ENCODE results near the gene DOCK4.
A peak's percentile ranks its signal among the peaks of the same experiment; 100 is the strongest.

Gene DOCK4

DNA sequence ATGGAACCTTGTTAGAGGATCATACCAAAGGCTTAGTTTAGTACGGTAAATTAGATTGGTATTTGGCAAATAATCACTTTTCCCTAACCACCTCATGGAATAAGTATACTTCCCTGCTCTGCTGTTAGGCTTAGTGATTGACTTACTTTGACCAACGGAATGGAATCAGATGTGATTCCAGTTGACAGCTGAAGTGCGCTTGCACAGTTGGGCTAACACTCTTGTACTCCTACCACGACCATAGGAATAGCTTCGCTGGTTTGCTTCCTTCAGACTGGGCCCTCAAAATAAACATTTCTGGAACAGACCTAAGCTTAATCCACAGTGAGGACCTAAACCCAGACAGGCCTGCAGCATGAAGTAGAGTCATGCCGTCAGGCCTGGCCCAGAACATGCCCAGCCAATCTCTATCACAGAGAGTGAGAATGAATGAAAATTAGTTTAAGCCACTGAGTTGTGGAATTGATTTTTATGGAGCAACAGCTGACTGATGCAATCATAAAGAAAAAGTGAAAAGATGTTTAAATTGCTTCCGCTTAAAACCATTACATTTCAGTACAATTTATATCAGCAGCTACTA lies 122.3 kb downstream of the DOCK4 start:
- no peak overlapping the region for H3K4me3 ChIP-seq (replicated peaks; ENCODE audit: insufficient read depth, low read length)
- H3K27me3 ChIP-seq (ENCODE audit: insufficient read depth, poor library complexity, severe bottlenecking): no peaks in the 10 kb centered on the region
- H3K27ac ChIP-seq (replicated peaks): no peak overlapping the region
- TF ChIP-seq SPI1 (IDR thresholded peaks at IDR 0.05; ENCODE audit: borderline replicate concordance, low read depth) (no peak), GABPA (IDR thresholded peaks at IDR 0.05; ENCODE audit: low read depth) (no peak), POLR2AphosphoS5 (IDR thresholded peaks at IDR 0.05; ENCODE audit: low read depth) (no peak)
- TF ChIP-seq, protein P1, sequence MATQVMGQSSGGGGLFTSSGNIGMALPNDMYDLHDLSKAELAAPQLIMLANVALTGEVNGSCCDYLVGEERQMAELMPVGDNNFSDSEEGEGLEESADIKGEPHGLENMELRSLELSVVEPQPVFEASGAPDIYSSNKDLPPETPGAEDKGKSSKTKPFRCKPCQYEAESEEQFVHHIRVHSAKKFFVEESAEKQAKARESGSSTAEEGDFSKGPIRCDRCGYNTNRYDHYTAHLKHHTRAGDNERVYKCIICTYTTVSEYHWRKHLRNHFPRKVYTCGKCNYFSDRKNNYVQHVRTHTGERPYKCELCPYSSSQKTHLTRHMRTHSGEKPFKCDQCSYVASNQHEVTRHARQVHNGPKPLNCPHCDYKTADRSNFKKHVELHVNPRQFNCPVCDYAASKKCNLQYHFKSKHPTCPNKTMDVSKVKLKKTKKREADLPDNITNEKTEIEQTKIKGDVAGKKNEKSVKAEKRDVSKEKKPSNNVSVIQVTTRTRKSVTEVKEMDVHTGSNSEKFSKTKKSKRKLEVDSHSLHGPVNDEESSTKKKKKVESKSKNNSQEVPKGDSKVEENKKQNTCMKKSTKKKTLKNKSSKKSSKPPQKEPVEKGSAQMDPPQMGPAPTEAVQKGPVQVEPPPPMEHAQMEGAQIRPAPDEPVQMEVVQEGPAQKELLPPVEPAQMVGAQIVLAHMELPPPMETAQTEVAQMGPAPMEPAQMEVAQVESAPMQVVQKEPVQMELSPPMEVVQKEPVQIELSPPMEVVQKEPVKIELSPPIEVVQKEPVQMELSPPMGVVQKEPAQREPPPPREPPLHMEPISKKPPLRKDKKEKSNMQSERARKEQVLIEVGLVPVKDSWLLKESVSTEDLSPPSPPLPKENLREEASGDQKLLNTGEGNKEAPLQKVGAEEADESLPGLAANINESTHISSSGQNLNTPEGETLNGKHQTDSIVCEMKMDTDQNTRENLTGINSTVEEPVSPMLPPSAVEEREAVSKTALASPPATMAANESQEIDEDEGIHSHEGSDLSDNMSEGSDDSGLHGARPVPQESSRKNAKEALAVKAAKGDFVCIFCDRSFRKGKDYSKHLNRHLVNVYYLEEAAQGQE (IDR thresholded peaks at IDR 0.05; ENCODE audit: insufficient replicate concordance, low read depth): no peak
- TF ChIP-seq, protein P2, sequence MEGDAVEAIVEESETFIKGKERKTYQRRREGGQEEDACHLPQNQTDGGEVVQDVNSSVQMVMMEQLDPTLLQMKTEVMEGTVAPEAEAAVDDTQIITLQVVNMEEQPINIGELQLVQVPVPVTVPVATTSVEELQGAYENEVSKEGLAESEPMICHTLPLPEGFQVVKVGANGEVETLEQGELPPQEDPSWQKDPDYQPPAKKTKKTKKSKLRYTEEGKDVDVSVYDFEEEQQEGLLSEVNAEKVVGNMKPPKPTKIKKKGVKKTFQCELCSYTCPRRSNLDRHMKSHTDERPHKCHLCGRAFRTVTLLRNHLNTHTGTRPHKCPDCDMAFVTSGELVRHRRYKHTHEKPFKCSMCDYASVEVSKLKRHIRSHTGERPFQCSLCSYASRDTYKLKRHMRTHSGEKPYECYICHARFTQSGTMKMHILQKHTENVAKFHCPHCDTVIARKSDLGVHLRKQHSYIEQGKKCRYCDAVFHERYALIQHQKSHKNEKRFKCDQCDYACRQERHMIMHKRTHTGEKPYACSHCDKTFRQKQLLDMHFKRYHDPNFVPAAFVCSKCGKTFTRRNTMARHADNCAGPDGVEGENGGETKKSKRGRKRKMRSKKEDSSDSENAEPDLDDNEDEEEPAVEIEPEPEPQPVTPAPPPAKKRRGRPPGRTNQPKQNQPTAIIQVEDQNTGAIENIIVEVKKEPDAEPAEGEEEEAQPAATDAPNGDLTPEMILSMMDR (IDR thresholded peaks at IDR 0.05; ENCODE audit: insufficient read depth, low read length): no peak
- no peak for DNase-seq (ENCODE audit: low read depth in 1 of 2, low spot score in 1 of 2)

DNA sequence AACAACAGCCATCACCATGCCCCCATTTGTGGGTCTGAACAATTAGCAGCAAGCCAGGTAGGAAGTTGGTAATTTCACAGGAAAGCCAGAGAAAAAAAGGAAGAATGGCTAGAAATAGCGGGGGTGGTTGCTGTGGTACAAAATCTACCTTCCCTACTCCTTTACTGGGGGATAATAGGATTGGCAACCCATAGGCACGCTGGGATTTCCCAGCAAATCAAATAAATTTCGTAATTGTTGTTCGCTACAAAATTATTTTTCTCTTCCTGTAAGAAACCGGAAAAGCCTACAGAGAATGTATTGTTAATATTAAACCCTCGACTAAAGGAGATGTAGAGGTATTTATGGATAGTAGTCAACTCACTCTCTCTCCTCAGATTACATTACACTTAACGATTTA lies 123.9 kb downstream of the DOCK4 start:
- no peak for TF ChIP-seq POLR2AphosphoS5 (IDR thresholded peaks at IDR 0.05; ENCODE audit: low read depth)
- TF ChIP-seq, protein P1 (IDR thresholded peaks at IDR 0.05; ENCODE audit: insufficient replicate concordance, low read depth): no peak
- TF ChIP-seq, protein P2 (IDR thresholded peaks at IDR 0.05; ENCODE audit: insufficient read depth, low read length): no peak
- no peak for TF ChIP-seq SPI1 (IDR thresholded peaks at IDR 0.05; ENCODE audit: borderline replicate concordance, low read depth)
- no peak for TF ChIP-seq GABPA (IDR thresholded peaks at IDR 0.05; ENCODE audit: low read depth)
- H3K27me3 ChIP-seq (ENCODE audit: insufficient read depth, poor library complexity, severe bottlenecking): no peaks in the 10 kb centered on the region
- no peak overlapping the region for H3K4me3 ChIP-seq (replicated peaks; ENCODE audit: insufficient read depth, low read length)
- peak overlapping the region; percentile 36 for H3K27ac ChIP-seq (replicated peaks)
- DNase-seq (ENCODE audit: low read depth in 1 of 2, low spot score in 1 of 2): no peak

DNA sequence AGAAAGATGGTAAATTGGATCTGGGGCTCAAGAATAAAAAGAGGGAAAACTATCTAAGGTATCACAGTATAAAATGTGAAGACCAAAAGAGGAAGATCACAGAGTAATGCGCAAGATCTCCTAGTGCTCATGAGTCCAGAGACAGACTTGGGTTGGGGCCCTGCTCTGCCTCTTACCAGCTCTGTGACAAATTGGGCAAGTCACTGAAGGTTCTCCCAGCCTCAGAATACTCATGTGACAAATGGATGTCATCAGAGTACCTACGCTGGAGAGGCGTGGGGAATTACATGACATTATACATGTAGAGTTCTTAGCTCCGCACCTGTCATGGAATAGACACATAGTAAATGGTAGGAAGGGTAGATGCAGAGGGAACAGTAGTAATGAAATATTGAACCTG lies 124.4 kb downstream of the DOCK4 start:
- peak; percentile 46 to 87 for DNase-seq (ENCODE audit: low read depth in 1 of 2, low spot score in 1 of 2)
- TF ChIP-seq POLR2AphosphoS5 (IDR thresholded peaks at IDR 0.05; ENCODE audit: low read depth) (no peak), GABPA (IDR thresholded peaks at IDR 0.05; ENCODE audit: low read depth) (no peak), SPI1 (IDR thresholded peaks at IDR 0.05; ENCODE audit: borderline replicate concordance, low read depth) (peak; percentile 19; the same call in 1 of the 2 replicates)
- TF ChIP-seq, protein P1 (IDR thresholded peaks at IDR 0.05; ENCODE audit: insufficient replicate concordance, low read depth): no peak
- TF ChIP-seq, protein P2 (IDR thresholded peaks at IDR 0.05; ENCODE audit: insufficient read depth, low read length): no peak
- Histone ChIP-seq H3K27me3 (ENCODE audit: insufficient read depth, poor library complexity, severe bottlenecking) (no peaks in the 10 kb centered on the region), H3K4me3 (replicated peaks; ENCODE audit: insufficient read depth, low read length) (no peak overlapping the region), H3K27ac (replicated peaks) (peak overlapping the region; percentile 73)
